ENCODE measurements around the gene CTAGE9.
"Not testable (repeated sequence)": the region's sequence is repeated elsewhere in the genome, so short reads cannot be mapped to it uniquely, and the experiment has no call there.

The CTAGE9 gene, protein sequence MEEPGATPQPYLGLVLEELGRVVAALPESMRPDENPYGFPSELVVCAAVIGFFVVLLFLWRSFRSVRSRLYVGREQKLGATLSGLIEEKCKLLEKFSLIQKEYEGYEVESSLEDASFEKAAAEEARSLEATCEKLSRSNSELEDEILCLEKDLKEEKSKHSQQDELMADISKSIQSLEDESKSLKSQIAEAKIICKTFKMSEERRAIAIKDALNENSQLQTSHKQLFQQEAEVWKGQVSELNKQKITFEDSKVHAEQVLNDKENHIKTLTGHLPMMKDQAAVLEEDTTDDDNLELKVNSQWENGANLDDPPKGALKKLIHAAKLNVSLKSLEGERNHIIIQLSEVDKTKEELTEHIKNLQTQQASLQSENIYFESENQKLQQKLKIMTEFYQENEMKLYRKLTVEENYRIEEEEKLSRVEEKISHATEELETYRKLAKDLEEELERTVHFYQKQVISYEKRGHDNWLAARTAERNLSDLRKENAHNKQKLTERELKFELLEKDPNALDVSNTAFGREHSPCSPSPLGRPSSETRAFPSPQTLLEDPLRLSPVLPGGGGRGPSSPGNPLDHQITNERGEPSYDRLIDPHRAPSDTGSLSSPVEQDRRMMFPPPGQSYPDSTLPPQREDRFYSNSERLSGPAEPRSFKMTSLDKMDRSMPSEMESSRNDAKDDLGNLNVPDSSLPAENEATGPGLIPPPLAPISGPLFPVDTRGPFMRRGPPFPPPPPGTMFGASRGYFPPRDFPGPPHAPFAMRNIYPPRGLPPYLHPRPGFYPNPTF

DNA sequence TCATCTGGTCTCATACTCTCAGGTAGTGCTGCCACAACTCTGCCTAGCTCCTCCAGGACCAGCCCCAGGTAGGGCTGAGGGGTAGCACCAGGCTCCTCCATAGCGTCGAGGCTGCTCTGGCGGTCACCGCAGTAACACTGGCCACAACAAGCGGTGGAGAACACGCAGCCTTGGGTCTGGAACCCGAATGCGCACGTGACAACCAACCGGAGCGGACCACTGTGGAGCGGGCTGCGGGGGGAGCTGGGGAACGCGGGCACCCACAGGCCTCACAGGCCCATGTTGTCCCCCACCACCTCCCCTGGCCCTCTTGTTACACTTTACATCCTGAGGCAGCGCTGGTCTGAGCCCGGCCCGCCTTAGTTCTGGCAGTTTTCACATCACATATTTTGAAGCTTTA lies at the start of gene CTAGE9:
Gene CTAGE9, minus strand, starts transcription at position 101 of the 400 bp plus-strand sequence. Its CDS starts 0 bp downstream, at position 101.
- DNase-seq, result not testable (repeated sequence)

DNA sequence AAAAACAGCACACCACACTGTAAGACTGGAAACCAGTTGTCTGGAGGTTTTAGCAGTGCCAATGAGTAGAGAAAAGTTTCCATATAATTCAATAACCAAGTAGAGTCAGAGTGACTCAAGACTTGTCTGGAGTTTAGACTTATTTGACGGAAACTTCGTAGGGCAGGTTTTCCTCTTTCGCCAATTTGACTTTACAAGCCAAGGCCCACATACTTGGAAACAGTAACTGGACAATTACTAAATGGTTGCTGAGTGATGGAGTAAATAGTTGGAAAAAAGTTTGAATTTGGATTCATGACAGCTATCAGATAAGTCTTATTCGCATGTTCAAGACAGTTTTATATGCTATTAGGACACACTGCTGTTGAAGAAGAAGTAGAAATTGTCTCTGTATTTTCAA lies 48.1 kb upstream of the CTAGE9 start:
- no peak for DNase-seq

DNA sequence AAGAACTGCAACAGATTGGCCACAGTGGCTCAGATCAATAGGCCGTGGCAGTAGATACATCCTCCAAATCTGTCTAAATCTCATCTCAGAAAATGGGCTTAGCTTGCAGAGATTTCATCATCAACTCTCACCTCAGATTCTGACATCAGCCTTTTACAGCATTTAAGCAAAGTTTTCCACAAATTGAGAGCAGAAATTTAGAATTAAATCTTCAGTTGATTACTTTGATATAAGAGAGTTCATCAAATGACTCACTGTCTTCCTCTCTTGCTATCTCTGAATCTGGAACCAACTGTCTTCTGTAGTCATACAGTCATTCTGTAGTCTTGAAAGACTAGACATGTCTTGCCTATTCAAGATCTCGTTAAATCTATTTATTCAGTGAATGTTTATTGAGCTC lies 45.2 kb upstream of the CTAGE9 start:
- DNase-seq, result no peak

DNA sequence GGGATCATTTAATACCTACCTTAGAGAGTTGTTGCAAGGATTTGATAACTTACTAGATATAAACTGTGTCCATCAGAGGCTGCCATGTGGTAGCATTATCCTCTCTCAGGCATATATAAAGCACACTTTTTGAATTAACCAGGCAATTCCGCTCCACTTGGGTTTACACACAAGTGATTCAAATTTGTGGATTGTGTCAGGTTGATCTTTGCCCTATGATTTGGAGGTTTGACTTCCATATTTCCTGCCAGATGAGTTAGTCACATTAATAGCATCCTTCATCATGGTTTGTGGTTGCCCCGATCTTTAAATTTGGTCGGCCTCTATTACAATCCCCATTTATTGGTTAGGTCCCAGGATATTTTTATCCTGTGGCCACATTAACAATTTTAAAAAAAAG lies 44.8 kb upstream of the CTAGE9 start:
- DNase-seq, result no peak

DNA sequence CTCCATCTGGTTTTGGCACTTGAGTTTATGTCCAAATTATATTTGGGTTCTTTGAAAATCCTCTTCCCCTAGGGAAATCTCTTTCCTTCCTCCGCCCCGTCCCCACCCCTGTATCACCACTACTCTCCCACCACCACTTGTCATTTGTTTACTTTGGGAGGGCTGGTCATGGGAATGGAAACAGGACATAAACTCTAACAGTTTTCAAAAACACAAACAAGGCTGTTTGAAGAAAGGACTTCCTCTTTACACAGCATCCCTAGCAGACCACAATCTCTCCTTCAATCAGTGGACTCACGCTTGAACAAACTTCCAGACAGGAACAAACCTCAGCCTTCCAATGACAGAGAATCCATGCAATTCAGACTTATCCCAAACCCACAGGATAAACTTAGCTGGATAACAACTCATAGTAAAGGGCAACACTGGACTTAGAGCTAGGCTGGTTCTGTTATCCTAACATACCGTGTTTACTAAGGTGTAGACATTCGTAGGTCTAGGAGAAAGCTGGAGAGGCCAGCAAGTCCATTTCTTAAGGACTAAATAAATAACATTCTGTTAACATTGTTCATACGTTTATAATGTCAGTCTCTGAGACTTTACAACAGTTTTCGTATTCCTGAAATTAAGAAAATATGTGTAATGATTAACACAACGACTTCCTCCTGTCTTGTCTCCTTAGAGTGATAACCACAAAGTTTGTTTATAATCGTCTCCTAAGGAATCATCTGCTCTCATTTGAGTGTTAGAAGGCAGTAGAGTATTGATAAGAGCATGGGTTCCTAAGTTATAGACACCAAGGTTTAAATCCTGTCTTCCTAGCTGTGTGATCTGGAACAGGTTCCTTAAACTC lies 44.1 kb upstream of the CTAGE9 start:
- no peak for DNase-seq

DNA sequence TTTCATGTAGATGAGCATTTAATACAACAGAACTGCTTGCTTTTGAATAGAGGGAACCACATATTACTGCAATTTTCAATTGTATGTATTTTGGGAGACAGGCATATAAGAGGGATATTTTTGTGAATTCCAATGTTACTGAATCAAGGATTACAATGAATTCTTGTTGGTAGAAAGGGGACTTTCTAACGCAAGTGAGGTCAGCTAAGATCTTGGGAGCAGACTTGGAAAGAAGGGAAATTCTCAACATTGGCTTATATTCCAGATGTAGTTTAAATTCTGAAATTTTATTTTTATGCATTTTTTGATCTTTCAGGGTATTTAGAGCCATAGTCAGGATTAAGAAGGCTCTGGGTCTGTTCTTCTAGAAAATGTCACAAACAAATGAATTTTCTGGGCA lies 43.3 kb upstream of the CTAGE9 start:
- DNase-seq, result no peak

DNA sequence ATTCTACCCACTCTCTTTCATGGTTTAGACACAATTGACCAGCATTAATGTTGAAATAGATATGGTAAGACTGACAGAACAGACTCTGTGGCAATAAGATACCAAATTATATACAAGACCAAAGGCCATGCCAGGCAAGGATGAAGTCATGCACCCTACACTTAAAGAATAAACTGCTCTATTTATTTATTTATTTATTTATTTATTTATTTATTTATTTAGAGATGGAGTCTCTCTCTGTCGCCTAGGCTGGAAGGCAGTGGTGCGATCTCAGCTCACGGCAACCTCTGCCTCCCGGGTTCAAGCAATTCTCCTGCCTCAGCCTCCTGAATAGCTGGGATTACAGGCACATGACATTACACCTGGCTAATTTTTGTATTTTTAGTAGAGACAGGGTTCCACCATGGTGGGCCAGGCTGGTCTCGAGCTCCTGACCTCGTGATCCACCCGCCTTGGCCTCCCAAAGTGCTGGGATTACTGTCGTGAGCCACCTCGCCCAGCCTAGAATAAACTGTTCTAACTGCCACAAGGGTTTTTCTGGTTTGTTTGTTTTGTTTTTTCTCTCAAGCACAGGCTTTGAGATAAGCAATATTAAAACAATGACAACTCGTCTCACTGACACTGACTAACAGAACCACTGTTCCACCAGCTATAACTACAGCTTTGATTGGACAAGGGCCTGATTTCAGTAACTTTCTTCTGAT lies 40.3 kb upstream of the CTAGE9 start:
- DNase-seq, result not testable (repeated sequence)

DNA sequence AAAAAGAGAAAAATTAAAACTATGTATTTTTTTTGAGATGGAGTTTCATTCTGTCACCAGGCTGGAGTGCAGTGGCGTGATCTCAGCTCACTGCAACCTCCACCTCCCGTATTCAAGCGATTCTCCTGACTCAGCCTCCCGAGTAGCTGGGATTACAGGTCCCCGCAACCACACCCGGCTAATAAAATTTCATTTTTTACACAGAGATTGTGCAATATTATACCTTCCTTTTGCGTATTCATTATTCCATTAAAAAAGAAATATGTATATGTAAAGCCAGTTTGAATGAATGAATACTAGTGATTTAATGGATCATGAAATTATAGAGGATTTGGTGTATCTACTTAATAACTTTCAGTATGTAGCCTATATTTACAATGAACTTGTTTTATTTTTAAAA lies 38.2 kb upstream of the CTAGE9 start:
- no peak for DNase-seq

DNA sequence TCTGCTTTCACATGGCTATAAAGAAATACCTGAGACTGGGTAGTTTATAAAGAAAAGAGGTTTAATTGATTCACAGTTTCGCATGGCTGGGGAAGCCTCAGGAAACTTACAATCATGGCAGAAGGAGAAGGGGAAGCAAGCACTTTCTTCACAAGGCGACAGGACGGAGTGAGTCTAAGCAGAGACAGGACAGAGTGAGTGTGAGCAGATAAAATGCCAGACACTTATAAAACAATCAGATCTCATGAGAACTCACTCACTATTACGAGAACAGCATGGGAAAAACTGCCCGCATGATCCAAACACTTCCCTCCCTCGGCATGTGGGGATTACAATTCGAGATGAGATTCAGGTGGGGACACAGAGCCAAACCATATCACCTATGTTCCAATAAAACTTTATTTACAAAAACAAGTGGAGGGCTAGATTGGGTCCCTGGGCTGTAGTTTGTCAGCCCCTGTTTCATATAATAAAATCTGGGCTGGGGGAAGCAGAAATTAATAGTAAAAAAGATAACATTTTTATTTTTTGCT lies 37.1 kb upstream of the CTAGE9 start:
- no peak for DNase-seq

DNA sequence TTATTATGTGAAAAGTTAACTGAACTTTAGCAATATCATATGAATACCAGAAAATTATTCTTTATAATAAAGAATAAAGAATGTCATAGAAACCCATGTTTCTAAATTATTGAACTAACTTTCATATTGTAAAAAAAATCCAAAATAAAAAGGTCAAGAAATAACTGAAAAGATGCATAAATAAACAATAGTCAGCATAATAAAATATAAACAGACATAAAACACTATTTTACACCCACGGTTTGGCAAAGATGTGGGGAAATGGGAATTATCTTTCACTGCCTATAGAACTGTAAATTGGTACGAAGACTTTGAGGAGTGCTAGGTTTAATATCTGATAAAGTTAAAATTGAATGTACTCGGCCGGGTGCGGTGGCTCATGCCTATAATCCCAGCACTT lies 34.7 kb upstream of the CTAGE9 start:
- no peak for DNase-seq

DNA sequence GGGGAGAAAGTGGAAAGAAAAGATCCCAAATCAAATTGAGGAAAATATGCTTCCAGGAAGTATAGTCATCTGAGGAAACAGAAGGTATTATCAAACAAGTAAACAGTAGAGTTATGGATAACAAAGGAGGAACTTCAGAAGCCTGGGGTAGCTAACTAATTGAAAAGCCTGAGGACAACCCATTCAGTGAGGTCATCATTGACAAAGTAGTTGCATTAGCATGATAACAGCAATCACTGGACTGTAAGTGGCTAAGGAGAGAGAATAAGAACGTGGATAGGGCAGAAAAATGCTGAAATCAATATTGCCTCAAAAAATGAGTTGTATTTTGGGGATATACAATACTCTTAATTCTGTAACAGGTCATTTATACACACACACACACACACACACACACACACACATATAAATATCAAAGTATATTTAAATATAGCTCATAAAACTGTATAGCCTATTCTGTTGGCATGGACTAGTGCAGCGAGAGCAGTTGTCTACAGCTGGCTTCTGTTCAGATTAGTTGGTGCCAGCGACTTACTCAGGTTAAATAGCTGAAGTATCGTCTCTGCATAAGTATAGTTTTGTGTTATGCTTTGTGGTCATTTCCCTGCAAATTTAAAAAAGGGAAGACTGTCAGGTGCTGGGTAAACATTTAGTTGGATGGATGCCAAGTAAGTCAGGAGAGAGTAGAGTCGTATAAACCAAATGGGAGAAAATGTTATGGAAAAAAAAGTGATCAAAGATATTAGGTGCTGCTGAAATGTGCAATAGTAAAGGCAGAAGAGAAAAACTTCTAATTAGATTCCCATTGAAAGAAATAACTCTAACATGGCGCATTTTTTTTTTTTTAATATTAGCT lies 33.8 kb upstream of the CTAGE9 start:
- no peak for DNase-seq

DNA sequence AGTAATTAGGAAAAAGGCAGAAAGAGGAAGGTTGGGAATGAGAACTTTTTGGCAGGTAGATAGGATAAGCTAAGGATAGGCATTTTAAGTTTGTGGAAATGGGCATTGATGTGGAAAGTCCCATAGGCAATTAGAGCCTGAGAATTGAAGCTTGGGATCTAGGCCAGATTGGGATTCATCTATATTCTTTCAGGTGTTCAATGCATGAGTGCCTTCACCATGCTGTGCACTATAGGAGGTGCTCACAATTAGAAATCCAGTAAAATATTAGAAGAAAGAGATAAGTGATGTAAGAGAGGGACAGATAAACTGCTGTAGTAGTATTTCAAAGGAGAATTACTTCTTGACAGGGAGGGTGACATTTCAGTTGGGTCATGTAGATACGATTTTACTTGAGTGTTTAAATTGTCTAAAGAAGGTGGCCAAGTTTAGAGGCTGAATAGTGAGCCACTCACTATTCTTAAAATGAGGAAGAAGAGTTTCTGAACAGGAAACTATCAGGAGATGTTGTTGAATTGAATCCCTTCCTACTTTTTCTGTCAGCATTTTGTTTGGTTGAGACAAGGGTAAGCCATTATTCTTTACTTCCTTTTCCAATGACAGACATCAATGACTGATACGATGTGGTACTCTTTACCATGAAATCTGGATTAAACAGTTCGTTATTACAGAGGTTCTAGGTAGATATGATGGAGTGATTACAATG lies 31.0 kb upstream of the CTAGE9 start:
- no peak for DNase-seq

DNA sequence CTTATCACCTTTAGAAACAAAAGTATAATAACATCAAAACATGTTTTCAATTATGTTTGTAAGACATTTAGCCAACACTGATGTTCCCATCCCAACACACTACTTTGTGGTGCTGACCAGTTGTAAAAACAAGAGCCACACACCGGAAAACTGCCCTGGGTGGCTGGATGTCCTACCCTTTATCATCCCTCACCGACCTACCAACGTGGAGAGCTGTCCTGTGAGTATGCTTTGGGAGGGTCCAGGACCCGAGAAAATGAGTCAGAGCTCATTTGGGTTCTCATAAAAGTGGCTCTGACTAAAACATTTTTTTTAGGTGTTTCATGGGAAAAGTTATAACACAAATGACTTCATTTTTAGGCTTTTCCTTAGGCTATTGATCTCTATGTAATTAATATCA lies 29.3 kb upstream of the CTAGE9 start:
- DNase-seq, result no peak

DNA sequence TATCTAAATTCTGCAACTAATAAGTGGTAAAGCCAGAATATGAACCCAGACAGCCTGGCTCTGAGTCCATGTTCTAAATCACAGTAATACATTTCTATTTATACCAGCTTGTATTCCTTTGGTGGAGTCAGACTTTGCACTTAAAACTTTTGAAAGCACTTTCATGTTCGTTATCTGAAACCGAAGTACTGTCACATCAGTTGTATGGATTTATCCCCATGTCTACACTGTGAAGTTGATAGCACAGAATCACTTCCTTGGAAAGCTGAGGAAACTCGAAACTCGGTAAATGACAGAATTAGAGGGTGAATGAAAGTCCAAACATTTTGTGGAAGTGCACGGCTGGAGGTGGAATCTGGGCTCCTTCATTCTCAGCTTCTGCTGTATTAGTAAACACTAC lies 28.3 kb upstream of the CTAGE9 start:
- DNase-seq, result no peak

DNA sequence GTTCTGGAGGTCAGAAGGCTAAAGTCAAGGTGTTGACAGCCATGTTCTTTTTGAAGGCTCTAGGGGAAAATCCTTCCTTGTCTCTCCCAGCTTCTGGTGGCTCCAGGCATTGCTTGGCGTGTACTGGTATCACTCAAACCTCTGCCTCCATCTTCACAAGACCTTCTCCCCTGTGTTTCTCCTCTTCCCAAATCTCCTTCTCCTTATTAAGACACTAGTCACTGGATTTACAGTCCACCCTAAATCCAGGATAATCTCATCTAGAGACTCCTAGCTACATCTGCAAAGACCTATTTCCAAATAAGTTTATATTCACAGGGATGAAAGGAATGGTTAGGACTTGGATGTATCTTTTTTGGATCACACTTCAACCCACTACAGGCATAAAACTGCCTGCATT lies 26.0 kb upstream of the CTAGE9 start:
- no peak for DNase-seq

DNA sequence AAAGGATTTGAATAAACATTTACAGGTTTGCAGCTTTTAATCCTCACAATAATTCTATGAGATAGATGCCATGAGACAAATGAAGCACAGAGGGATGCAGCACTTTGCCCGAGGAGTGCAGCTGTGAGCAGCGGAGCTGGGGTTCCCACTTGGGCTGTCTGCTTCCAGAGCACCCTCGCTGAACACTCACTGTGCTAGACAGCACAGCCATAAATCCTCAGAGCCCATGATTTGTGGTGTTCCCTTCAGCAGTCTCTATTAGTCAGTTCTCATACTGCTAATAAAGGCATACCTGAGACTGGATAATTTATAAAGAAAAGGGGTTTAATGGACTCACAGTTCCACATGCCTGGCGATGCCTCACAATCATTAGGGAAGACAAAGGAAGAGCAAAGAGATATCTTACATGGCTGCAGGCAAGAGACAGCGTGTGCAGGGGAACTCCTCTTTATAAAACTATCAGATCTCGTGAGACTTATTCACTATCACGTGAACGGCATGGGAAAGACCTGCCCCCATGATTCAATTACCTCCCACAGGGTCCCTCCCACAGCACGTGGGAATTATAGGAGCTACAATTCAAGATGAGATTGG lies 25.3 kb upstream of the CTAGE9 start:
- no peak for DNase-seq

DNA sequence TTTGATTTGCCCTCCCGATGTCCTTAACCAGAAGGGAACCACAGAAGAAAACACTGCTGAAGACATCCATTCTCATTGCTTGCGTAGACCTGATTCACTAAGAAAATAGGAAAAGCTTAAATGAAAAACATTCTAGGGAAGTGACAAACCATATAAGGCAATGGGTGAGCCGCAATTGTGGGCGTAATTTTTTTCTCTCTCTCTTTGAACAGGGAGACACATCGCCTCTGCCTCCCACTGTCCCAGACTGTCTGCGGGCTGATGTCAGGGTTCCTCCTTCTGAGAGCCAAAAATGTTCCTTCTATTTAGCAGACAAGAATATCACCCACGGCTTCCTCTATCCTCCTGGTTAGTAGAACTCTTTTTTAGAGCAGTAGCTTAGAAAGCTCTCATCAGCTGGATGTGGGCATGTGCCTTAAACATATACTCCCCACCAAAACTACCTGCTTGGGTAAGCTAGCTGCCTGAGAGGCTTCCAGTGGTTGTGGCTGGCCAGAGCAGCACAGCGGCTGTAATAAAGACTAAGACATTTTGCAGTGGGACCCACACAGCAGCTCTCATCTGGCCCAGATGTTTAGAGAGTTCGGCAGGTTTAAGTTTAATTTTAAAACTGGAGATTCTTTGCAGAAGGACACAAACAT lies 22.7 kb upstream of the CTAGE9 start:
- no peak for DNase-seq

DNA sequence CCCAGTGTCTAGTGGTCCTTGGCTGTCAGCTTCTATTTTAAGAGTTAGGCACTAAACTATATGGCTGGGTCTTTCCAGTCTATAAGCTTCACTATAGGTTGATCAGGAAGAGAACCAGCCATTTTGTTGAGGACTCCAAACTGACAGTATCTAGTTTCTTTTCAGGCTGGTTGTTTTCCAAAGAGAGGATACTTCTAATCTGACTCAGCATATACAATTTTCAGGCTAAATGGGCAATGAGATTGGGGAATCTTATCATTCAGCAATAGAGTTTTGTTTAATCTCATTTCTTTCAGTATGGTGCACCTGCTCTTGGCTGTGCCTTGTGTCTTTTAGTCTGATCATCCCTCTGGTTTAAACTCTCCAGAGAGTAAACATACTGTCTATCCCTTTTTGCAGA lies 20.4 kb upstream of the CTAGE9 start:
- no peak for DNase-seq

DNA sequence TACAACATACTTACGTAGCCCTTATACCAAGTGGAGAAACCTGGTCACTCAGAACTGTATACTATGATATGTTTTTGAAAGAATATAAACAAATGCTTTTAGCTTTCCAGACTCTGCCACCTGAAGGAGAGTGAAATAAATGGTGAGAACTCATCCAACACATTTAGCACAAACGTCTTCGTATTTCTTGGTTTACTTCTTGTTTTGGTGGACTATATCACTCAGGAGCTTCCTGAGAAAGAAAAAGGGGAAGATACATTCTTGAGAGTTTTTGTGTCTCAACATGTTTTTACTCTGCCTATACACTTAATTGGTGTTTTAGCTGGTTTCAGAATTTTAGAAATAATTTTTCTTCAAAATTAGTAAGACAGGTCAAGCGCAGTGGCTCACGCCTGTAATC lies 19.4 kb upstream of the CTAGE9 start:
- DNase-seq, result no peak

DNA sequence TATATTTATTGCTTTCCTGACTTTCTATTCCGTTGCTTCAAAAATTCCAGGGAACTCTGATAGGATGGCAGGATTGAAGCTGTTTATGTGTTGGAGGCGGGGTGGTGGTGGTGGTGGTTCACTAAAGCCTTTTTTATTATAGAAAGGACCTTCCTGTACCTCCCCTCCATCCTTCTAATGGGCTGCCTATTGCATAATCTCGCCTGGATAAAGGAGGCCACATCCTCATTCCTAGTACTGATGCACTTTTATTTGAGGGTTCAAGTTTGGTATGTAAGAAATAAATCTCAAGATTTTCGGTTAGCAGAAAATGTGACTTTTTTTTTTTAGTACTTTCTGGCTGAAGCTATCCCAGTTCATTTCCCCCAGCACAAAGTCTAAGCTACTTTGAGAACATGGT lies 18.7 kb upstream of the CTAGE9 start:
- no peak for DNase-seq

Data from activated CD4-positive, alpha-beta T cell treated with anti-CD3 and anti-CD28 coated beads, Interleukin-2, Interleukin-6, amounts not matched to agents 100 ng/mL and 50 ng/mL, durations not matched to agents 16 hours and 8 hours (primary cell).